ENCODE results near the gene UGT8.

UGT8 gene

GRCh38 chr4:114701491-114701890 is 102.9 kb downstream of the UGT8 start:
- Histone ChIP-seq H3K4me2 (ENCODE audit: low read length) (no peak overlapping the region), H2AFZ (ENCODE audit: low read depth, low read length) (no peak overlapping the region)

GRCh38 chr4:114717432-114717831 is 118.8 kb downstream of the UGT8 start:
- no peak overlapping the region for H3K27ac ChIP-seq (ENCODE audit: low read length)
- no peaks in the 10 kb centered on the region for H3K4me1 ChIP-seq (ENCODE audit: low read length)
- TF ChIP-seq CTCF (IDR thresholded peaks at IDR 0.05; ENCODE audit: low read depth, low read length) = no peak
- no peaks in the 10 kb centered on the region for H3K36me3 ChIP-seq (replicated peaks; ENCODE audit: low read depth, low read length)
- no peak overlapping the region for H2AFZ ChIP-seq (ENCODE audit: low read depth, low read length)
- H3K4me2 ChIP-seq (ENCODE audit: low read length) = no peak overlapping the region
- no peak overlapping the region for H3K9ac ChIP-seq (ENCODE audit: low read length)
- no peaks in the 10 kb centered on the region for H3K9me3 ChIP-seq (ENCODE audit: insufficient read depth, low read length)
- no peaks in the 10 kb centered on the region for H4K20me1 ChIP-seq (ENCODE audit: insufficient read depth, low read length)
- H3K27me3 ChIP-seq (ENCODE audit: low read depth, low read length) = no peaks in the 10 kb centered on the region
- H3K79me2 ChIP-seq (ENCODE audit: low read length) = no peaks in the 10 kb centered on the region
- no peak overlapping the region for H3K4me3 ChIP-seq (ENCODE audit: low read length)

More at GRCh38 chr4:114701491-114701890, 102.9 kb downstream of the UGT8 start:
- no peaks in the 10 kb centered on the region for H3K9me3 ChIP-seq (ENCODE audit: insufficient read depth, low read length)
- no peaks in the 10 kb centered on the region for H3K36me3 ChIP-seq (replicated peaks; ENCODE audit: low read depth, low read length)
- H3K27ac ChIP-seq (ENCODE audit: low read length) = no peak overlapping the region
- no peaks in the 10 kb centered on the region for H4K20me1 ChIP-seq (ENCODE audit: insufficient read depth, low read length)
- H3K27me3 ChIP-seq (ENCODE audit: low read depth, low read length) = no peaks in the 10 kb centered on the region
- no peaks in the 10 kb centered on the region for H3K79me2 ChIP-seq (ENCODE audit: low read length)
- TF ChIP-seq CTCF (IDR thresholded peaks at IDR 0.05; ENCODE audit: low read depth, low read length) (no peak), EZH2phosphoT487 (IDR thresholded peaks at IDR 0.05; ENCODE audit: low read depth) (no peak)
- no peak overlapping the region for H3K4me3 ChIP-seq (ENCODE audit: low read length)
- H3K4me1 ChIP-seq (ENCODE audit: low read length) = peaks cover 4% of the 10 kb centered on the region; the same call in 1 of the 2 replicates
- no peak overlapping the region for H3K9ac ChIP-seq (ENCODE audit: low read length)

GRCh38 chr4:114725066-114725465 is 126.5 kb downstream of the UGT8 start:
- H2AFZ ChIP-seq (ENCODE audit: low read depth, low read length) = no peak overlapping the region
- no peaks in the 10 kb centered on the region for H4K20me1 ChIP-seq (ENCODE audit: insufficient read depth, low read length)
- TF ChIP-seq EZH2phosphoT487 (IDR thresholded peaks at IDR 0.05; ENCODE audit: low read depth) = no peak
- TF ChIP-seq CTCF (IDR thresholded peaks at IDR 0.05; ENCODE audit: low read depth, low read length) = no peak
- H3K4me2 ChIP-seq (ENCODE audit: low read length) = no peak overlapping the region
- H3K9me3 ChIP-seq (ENCODE audit: insufficient read depth, low read length) = no peaks in the 10 kb centered on the region
- no peaks in the 10 kb centered on the region for H3K79me2 ChIP-seq (ENCODE audit: low read length)
- no peaks in the 10 kb centered on the region for H3K36me3 ChIP-seq (replicated peaks; ENCODE audit: low read depth, low read length)
- H3K9ac ChIP-seq (ENCODE audit: low read length) = no peak overlapping the region
- no peaks in the 10 kb centered on the region for H3K4me1 ChIP-seq (ENCODE audit: low read length)
- no peak overlapping the region for H3K27ac ChIP-seq (ENCODE audit: low read length)
- no peak overlapping the region for H3K4me3 ChIP-seq (ENCODE audit: low read length)
- no peaks in the 10 kb centered on the region for H3K27me3 ChIP-seq (ENCODE audit: low read depth, low read length)

GRCh38 chr4:114727461-114727860 is 128.9 kb downstream of the UGT8 start:
- no peaks in the 10 kb centered on the region for H3K79me2 ChIP-seq (ENCODE audit: low read length)
- no peak overlapping the region for H3K4me3 ChIP-seq (ENCODE audit: low read length)
- H3K9ac ChIP-seq (ENCODE audit: low read length) = no peak overlapping the region
- no peaks in the 10 kb centered on the region for H3K36me3 ChIP-seq (replicated peaks; ENCODE audit: low read depth, low read length)
- TF ChIP-seq EZH2phosphoT487 (IDR thresholded peaks at IDR 0.05; ENCODE audit: low read depth) (no peak), CTCF (IDR thresholded peaks at IDR 0.05; ENCODE audit: low read depth, low read length) (no peak)
- H2AFZ ChIP-seq (ENCODE audit: low read depth, low read length) = no peak overlapping the region
- H3K4me2 ChIP-seq (ENCODE audit: low read length) = no peak overlapping the region
- no peaks in the 10 kb centered on the region for H4K20me1 ChIP-seq (ENCODE audit: insufficient read depth, low read length)
- H3K9me3 ChIP-seq (ENCODE audit: insufficient read depth, low read length) = no peaks in the 10 kb centered on the region
- no peak overlapping the region for H3K27ac ChIP-seq (ENCODE audit: low read length)
- H3K27me3 ChIP-seq (ENCODE audit: low read depth, low read length) = no peaks in the 10 kb centered on the region
- H3K4me1 ChIP-seq (ENCODE audit: low read length) = no peaks in the 10 kb centered on the region
